HEK293T (cell line): Measurements from ENCODE around the gene EPG5.

Experiments used
- ARNT ChIP-seq: fragments of 450-650 bp; IDR thresholded peaks from 2 replicates; pipeline ENCODE4 v1.6.1; 2017; ENCODE audit warnings: mild to moderate bottlenecking
- BHLHE40 ChIP-seq: fragments of 450-650 bp; IDR thresholded peaks from 2 replicates; pipeline ENCODE4 v1.6.1; 2016; ENCODE audit warnings: mild to moderate bottlenecking, moderate library complexity, borderline replicate concordance
- FOXA1 ChIP-seq: fragments of 450-650 bp; IDR thresholded peaks from 2 replicates; pipeline ENCODE4 v1.6.1; 2016; ENCODE audit warnings: mild to moderate bottlenecking
- FOXK2 ChIP-seq: fragments of 450-650 bp; IDR thresholded peaks from 2 replicates; pipeline ENCODE4 v1.6.1; 2016; ENCODE audit warnings: mild to moderate bottlenecking
- FOXM1 ChIP-seq: fragments of 450-650 bp; IDR thresholded peaks from 2 replicates; pipeline ENCODE4 v1.6.1; 2017; ENCODE audit warnings: mild to moderate bottlenecking, borderline replicate concordance
- HDGF ChIP-seq: fragments of 450-650 bp; IDR thresholded peaks from 2 replicates; pipeline ENCODE4 v1.6.1; 2017; ENCODE audit warnings: antibody characterized with exemption, borderline replicate concordance
- NFRKB ChIP-seq: fragments of 450-650 bp; IDR thresholded peaks from 2 replicates; pipeline ENCODE4 v1.6.1; 2016; ENCODE audit warnings: mild to moderate bottlenecking, moderate library complexity
- PKNOX1 ChIP-seq: fragments of 450-650 bp; IDR thresholded peaks from 2 replicates; pipeline ENCODE4 v1.6.1; 2016
- SP1 ChIP-seq: fragments of 450-650 bp; IDR thresholded peaks from 2 replicates; pipeline ENCODE4 v1.6.1; 2017
- TARDBP ChIP-seq: fragments of 450-650 bp; IDR thresholded peaks from 2 replicates; pipeline ENCODE4 v1.6.1; 2016

DNA sequence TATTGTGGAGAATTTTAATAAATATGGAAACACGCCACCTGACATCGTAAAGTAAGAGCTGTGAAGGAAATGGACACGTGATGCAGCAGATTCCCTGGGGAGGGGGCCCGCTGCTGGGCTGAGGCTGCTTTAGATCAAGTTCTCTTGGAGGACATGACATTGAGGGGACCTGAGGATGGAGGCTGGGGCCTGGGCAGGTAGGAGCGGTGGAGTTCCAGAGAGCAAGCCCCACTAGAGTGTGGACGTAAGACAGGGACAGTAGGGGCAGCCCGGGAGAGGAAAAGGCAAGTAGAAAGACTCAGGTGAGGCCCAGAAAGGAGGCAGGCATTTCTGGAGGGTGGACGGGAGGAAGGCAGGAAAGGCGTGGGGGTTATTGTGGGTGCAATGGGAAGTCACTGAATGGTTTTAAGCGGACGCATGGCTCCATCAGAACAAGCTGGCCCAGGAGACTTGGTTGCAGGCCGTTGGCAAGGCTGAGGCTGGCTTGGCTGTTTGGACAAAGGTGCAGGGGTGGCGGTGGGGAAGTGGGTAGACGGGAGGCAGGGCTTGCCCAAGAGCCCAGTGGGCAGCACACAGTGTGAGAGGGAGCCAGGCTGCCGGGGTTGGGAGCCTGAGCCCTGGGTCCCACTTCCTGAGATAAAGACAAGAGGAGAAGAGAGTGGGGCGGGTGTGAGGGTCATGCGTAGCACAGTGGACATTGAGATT, 125.9 kb downstream of the EPG5 start:
- no peak for TF ChIP-seq ARNT
- no peak for TF ChIP-seq HDGF
- no peak for TF ChIP-seq BHLHE40
- TF ChIP-seq FOXA1: no peak
- no peak for TF ChIP-seq SP1
- no peak for TF ChIP-seq TARDBP
- TF ChIP-seq NFRKB: no peak
- no peak for TF ChIP-seq FOXM1
- no peak for TF ChIP-seq FOXK2
- no peak for TF ChIP-seq PKNOX1
